ENCODE measurements around the gene PGLYRP4.

The PGLYRP4 gene, protein sequence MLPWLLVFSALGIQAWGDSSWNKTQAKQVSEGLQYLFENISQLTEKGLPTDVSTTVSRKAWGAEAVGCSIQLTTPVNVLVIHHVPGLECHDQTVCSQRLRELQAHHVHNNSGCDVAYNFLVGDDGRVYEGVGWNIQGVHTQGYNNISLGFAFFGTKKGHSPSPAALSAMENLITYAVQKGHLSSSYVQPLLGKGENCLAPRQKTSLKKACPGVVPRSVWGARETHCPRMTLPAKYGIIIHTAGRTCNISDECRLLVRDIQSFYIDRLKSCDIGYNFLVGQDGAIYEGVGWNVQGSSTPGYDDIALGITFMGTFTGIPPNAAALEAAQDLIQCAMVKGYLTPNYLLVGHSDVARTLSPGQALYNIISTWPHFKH

DNA sequence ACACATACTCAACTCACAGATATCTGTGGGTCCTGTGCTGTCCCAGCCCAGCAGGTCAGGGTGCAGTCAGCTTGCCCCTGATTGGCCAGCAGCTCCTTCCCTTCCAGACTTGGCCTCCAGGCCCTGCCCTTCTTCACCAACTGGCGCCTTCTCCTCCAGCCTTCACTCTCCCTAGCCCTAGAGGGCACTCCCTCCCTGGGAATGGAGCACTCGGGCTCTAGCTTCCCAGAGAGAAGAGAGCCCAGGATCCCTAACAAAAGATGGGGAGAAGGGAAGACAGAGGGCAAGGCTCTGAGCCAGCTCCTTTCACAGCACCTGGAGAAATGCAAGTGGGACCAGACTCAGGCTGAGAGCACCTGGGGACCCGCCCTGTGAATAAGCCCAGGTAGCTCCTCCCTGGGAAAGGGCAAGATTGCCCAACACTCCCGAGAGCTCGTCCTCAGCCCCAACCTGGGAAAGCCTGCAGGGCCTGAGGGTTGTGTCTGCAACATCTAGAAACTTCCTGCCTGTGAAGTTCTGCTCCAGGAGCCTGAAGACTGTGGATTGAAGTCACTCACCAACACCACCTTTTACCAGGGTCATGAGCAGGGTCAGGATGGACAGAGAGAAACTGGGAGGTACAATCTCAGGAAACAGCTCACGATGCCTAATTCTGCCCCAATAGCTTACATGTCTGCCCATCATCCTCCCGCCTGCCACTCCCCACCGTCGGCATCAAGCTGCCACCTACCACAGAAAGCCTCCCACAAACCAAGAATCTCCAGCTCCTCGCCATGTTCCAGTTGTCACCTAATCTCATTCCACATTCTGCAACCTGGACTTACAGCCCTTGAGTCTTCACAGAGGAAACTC is at the start of gene PGLYRP4:
Gene PGLYRP4 (minus strand): TSS at position 331 of the 852 bp plus-strand sequence. CDS start 909 bp downstream, outside the sequence.
- no peak for DNase-seq (ENCODE audit: low spot score)

DNA sequence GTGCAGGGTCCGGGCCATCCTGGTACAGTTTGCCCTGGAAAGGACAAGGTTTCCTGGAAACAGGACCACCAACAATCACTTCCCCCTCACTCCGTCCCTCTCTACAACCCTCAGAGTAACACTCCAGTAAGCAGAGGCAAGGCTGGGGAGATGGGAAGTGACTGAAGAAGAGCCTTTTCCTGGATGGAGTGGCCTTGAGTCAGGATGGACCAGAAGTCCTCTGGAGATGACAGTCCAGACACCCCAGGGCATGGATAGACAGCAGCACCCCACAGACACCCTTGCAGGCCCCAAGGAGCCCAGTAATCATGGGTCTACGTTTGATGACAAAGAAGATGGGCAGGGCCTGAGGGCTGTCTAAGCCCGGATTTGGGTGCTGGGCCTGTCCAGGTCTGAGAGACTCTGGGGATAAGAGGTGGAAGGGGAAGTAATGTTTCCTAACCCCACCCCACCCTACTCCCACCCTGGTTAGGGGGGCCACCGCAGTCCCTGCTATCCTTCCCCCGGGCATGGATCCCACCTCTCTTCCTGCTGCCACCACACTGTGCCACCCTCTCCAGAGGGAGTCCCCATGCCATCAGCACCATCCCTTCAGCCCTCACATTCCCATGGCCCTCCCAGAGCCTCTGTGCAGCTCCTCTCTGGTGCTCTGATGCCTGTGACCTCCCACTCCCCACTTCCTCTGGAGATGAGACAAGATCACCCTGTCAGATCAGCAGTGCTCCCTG is 49.4 kb upstream of the PGLYRP4 start:
- no peak for DNase-seq (ENCODE audit: low spot score)

DNA sequence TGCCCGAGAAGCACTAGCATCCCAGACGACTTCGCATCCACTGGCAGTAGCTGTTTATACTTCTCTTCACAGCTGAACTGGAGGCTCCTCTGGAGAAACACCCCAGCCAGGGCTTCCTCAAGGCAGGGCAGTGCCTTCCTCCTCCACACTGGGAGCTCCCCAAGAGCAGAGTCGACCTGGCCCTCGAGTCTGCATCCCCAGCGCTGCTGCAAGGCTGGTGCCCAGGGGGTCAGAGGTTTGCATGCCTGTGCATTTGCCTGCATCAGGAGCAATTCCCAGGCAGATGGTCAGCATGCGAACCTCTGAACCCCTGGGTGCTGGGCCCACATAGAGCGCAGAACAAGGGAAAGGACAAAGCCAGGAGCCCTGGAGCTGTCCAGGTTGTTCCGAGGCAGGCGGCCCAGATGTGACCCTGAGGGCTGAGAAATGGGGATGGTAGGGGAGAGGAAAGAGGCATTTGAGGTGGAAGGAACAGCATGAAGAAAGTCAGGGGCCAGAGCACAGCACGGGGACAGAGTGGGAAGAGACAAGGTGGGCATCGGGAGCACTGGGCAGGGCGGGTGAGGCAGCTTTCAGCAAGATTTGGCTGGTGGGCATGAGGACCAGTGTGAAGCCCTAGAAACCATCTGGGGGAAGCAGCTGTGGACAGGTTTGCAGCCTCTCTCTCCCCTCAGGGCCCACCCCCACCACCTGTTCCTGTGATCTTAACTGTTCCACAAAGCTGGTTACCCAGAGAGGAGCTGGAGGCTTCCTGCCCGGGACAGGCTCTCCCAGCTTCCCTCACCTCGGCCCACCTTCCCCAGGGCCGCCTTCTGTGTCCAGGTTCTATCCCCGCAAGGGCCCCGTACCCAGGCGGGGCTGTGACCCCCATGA is 48.6 kb upstream of the PGLYRP4 start:
- DNase-seq (ENCODE audit: low spot score) = no peak

DNA sequence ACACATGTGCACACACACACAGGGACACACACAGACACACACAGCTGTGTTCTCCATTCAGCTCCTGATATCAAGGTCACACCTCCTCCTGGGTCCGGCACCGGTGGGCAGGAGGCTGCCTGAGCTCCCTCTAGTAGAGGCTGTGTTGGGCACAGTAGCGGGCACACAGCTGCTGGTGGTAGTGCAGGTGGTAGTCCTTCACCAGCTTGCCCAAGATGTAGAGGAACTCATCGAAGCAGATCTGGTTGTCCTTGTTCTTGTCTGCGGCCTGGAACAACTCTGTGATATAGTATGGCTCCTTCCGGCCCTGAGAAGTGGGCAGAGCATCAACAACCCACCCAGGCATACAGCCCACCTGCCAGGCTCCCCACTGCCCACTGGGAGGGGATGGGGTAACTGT is 47.8 kb upstream of the PGLYRP4 start:
- no peak for DNase-seq (ENCODE audit: low spot score)

DNA sequence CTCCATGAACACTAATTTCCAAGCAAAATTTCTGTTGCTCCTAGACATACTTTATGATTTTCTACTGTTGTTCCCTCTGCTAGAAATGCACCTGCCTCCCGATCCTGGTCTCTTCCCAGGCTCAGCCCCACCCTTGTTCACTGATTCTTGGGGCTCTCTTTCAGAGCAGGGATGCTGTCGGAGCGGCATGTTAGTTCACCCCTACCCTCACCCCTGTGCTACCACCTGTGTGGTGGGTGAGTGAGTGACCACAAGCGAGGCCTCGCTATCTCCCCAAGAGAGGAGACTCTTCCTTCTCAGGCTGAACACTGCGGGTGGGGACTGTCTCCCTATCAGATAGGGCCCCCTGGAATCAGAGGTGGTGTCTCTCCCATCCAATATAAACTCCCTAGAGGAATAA is 47.1 kb upstream of the PGLYRP4 start:
- no peak for DNase-seq (ENCODE audit: low spot score)

DNA sequence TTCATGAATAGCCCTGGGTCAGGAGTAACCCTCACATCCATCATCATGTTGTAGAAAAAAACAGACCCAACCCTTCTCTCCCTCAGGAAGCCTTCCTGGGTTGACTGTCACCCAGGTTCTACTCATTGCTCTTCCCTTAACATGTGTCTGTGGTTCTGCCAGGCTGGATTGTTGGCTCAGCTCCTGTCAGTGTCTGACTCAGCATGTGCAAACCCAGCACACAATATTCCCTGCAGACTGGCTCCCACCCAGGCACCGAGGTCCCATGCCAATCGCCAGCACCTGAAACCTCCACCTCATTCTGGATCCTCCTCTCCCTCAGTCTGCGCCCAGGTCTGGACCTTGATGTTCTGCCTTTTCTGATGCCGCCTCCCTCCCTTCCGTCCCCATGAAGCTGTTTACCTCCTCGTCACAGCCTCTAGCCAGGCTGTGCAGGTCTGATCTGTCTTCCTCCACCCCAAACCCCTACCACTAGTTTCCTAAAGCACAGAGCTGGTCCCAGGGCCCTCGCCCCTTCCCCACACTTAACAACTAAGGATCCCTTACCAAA is 46.6 kb upstream of the PGLYRP4 start:
- DNase-seq (ENCODE audit: low spot score) = peak; percentile 17

DNA sequence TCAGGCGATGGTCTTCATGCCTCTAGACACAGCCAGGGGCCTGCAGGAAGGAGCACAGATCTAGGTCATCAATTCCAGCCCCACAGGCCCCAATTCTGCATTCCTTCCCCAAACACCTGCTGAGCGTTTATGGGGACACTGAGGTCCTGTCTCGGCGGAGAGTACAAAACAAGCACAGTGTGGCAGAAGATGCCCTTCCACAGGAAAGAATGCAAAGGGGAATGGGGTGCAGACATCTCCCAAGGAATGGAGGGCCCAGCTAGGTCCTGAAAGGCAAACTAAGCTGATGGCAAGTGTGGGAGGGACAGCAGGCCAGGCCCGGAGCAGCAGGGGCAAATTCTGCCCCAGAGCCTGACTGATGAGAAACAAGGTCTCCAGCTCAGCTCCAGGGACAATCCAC is 45.8 kb upstream of the PGLYRP4 start:
- DNase-seq (ENCODE audit: low spot score) = no peak

DNA sequence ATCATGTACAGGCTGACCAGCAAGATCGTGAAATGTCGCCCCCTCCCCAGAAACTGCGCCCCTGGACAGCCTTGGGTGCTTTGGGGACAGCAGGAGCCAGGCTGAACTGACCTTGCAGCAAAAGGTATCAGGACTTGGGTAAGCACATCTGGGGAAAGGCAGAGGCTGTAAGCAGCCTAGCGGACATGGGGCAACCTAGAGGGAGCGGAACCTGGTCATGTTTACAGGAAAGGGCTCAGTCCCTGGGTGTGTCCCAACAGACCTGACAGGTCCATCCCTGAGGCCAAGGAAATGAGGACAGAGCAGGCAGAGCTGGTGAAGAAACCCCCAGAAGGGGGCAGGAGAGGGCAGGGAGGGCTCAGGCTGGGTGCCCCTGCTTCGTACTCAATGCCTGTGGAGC is 45.3 kb upstream of the PGLYRP4 start:
- no peak for DNase-seq (ENCODE audit: low spot score)

DNA sequence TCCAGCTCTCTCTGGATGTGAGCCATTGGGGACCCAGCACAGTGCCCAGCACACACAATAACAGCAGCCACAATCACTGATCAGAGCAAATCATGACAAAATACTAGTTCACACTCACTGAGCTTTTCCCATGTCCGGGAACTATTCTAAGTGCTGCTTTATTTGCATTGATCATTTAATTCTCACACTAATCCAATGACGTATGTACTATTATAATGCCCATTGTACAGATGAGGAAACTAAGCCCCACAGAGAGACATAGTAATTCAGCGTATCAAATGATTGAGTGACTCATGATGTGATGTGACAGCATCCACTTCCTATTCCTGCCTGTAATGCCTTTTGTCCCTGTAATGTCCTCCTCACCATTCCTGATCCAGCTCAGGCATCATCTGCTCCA is 44.2 kb upstream of the PGLYRP4 start:
- DNase-seq (ENCODE audit: low spot score) = no peak

DNA sequence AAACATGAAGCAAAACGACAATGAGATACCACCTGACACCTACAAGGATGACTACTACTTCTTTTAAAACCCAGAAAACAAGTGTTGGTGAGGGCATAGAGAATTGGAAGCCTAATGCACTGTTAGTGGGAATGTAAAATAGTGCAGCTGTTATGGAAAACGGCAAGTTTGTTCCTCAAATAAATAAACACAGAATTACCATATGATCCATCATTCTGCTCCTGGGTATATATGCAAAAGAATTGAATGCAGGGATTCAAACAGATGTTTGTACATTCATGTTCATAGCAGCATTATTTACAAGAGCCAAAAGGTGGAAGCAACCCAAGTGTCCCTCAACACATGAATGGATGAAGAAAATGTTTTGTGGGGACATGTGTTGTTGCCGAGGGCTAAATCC is 43.6 kb upstream of the PGLYRP4 start:
- DNase-seq (ENCODE audit: low spot score) = no peak

DNA sequence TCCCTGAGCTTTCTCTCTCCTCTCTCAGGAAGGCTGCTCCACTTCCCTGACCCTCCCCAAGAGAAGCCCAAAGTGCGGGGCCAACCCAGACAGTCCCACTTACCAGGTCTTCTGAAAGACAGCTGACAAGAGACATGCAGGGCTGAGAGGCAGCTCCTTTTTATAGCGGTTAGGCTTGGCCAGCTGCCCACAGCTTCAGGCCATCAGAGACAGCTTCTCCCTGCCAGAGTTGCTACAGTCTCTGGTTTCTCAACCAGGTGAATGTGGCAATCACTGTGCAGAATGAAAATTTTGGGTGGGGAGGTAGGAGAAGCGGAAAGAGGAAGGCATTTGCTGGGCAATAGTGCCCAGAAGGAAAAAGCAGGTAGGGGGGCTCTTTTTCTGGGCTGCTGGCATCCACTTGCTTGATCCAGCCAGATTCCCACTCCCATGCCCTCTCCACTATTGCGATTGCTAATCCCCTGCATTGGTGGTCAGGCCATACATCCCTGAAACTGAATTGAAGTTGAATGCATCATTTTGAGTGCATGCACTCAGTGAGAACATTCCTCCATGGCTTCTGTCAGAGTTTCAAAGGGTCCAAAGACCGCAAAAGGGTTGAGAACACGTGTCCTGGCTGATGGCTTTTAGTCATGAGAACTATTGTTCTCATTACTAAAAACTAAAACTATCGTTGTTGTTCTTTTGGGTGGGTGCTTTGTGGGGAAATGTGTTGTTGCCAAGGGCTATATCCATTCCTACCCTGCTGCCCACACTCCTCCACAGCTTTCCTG is 42.5 kb upstream of the PGLYRP4 start, which contains the start of gene S100A8:
Gene S100A8 (minus strand): TSS at position 136 of the 773 bp plus-strand sequence. CDS start 538 bp downstream, outside the sequence.
- no peak for DNase-seq (ENCODE audit: low spot score)

DNA sequence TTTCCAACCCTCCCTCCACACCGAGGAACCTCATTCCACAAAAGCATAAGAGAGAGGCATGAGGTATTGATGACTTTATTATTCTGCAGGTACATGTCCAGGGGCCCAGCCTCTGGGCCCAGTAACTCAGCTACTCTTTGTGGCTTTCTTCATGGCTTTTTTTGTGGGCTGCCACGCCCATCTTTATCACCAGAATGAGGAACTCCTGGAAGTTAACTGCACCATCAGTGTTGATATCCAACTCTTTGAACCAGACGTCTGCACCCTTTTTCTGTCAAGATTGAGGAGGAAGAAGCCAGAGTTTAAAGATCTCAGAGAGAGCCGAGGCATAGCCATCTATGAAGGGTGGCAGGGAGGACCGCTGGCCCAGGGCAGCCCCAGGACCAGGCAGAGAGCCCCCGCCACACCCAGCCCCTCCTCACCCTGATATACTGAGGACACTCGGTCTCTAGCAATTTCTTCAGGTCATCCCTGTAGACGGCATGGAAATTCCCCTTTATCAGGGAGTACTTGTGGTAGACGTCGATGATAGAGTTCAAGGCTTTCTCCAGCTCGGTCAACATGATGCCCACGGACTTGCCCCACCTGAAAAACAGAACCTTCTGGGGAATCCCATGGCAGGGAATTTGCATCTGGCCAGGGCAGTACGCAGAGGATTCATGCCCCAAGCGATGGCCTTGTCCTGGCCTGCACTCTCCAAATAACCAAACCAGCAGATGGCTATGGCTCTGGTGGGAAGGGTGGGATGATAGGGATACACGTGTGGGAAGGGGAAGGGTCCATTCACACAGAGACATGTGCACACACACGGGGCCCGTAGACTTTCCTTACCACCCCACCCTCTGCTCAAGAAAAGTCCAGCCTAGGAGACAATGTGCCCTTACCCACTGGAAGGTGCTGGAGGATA is 41.6 kb upstream of the PGLYRP4 start:
- DNase-seq (ENCODE audit: low spot score) = no peak

DNA sequence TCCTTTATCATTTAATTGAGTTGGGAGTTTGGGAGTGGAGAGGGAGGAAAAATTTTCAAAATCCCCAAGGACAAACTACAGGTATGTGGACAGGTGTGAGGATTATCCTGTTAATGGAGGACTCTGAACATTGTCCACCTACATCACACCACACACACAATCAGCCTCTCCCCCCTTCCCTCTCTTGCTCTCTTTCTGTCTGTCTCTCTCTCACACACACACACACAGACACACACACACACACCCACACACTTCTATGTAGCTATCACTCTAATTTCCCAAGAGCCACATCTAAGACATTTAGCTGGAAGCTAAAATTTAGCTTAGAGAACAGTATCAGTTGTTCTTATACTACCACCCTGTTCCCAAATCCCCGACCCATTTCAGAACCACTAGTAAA is 40.8 kb upstream of the PGLYRP4 start:
- no peak for DNase-seq (ENCODE audit: low spot score)

DNA sequence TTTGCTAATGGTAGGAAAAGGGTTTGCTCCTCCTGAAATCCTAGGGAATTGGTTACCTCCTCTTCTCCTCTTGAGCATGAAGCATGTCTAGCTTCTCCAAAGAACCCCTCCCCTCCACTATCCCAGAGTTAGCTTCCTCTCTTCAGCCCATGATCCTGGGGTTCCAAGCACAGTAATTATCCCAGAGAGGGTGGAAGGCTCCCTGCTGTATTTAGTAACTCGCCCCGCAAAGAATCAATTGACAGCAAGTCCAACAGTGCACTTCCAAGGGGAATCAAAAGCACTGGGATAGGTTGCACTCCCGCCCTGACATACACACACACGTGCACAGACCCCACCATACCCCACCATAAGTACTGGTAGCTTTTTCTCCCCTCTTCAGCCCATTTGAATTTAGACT is 39.1 kb upstream of the PGLYRP4 start:
- DNase-seq (ENCODE audit: low spot score) = no peak

DNA sequence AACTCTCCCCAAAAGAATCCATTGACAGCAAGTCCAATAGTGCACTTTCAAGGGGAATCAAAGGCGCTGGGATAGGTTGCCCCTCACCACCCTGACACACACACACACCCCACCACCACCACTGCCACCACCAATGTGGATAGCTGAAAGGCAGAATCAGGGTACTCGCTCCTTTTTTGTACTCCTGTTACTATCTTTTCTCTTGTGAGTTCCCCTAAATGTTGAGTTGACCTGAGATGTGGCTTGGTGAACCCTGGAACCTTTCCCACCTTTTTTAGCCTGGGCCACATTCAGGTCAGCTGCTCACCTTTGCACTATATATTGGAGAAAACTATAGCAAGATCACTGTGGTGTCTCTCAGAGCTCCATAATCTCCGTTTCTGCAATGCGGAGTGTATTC is 38.4 kb upstream of the PGLYRP4 start:
- no peak for DNase-seq (ENCODE audit: low spot score)

DNA sequence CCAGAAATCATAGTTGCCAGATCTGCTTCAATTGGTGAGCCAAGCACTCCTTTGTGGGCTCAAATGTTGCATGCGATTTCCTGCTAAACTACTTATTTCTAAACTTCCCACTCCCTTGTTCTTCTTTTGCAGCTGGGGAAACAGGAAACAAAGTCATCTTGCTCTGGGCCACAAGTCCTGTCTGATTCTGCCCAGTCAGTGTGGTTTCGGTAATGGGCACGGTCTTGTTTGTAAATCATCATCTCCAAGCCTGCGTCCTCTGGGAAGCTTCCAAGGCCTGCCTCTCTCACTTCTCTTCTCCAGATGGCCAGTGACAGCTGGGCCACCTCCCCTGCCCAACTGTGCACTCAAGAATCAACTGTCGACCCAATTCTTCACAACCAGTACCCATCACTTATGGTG is 37.9 kb upstream of the PGLYRP4 start:
- DNase-seq (ENCODE audit: low spot score) = no peak

DNA sequence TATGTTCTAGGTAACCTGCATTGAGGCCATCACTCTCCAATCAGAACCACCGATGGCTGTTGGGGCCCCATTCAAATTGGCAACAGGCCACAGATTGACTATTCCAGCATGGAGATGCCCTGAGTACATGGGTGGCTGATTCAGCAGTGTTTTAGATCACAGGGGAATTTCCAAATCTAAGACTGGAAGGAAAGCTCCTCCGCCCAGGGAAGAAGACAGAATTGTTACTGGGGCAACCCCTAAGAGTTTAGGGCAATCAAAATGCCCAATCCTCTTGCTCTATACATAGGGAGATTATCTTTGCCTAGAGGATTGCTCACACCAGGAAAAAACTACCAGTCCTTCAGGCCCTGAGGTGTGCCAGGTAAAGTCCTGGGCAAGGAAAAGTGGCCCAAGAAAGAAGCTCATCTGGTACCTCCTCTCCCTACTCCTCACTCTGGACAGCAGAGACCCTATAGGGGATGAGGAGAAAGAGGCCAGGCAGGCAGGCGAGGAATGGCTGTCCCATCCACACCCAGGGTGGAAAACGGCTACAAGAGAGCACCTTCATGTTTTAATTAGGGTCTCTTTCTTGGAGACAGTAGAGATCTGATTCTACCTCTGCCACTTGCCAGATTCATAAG is 36.4 kb upstream of the PGLYRP4 start:
- peak; percentile 19 for DNase-seq (ENCODE audit: low spot score)

DNA sequence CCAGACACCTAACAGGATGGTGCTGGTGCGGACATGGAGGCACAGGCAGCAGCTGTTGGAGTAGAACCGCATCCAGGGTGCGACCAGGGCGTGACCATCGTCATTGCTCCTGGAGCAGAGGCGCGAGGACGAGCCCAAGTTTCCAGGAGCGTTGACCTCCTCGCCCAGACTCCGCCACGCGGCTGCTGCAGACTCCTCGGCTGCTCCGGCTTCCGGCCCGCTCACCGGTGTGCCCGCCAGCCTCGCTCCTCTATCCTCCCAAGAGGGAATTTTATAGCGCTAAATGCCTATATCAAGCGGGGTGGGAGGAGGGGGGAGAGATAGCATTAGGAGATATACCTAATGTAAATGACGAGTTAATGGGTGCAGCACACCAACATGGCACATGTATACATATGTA is 32.1 kb upstream of the PGLYRP4 start:
- DNase-seq (ENCODE audit: low spot score) = no peak

DNA sequence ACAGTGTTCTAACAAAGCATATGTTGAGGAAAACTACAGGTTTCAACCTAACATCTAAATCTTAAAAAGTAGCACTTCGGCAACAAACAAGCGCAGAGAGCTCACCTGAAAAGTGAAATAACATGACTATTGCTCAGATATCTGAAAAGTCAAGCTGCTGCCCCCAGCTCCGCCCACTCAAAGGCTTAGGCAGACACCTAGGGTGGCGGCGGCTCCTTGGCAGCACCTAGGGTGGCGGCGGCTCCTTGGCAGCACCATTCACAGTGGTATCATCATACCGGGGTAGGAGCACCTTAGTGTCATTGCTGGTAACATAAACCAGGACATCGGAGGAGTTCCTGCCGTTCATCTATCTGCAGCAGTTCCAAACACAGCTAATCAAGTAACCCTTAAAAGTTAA is 30.9 kb upstream of the PGLYRP4 start:
- DNase-seq (ENCODE audit: low spot score) = no peak
